ENCODE data around the gene ENPEP.
"Not testable (repeated sequence)": the region's sequence is repeated elsewhere in the genome, so short reads cannot be mapped to it uniquely, and the experiment has no call there.

Gene ENPEP

DNA sequence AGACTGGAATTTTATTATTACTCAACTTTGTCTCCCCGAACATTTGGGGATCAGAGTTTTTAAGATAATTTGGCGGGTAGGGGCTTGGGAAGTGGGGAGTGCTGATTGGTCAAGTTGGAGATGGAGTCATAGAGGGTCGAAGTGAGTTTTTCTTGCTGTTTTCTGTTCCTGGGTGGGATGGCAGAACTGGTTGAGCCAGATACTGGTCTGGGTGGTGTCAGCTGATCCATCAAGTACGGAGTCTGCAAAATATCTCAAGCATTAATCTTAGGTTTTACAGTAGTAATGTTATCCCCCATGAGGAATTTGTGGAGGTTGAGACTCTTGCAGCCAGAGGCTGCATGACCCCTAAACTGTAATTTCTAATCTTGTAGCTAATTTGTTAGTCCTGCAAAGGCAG is 10.9 kb downstream of the ENPEP start:
- not testable (repeated sequence) for H3K9me3 ChIP-seq (ENCODE audit: control insufficient read depth, low read length); H3K9ac ChIP-seq (ENCODE audit: low read length); H3K36me3 ChIP-seq (ENCODE audit: control insufficient read depth, insufficient read depth, low read length); H3K4me3 ChIP-seq (ENCODE audit: low read length); H3K4me1 ChIP-seq (ENCODE audit: control insufficient read depth, insufficient read depth, low read length); H3K27me3 ChIP-seq (ENCODE audit: control insufficient read depth, insufficient read depth, low read length)

DNA sequence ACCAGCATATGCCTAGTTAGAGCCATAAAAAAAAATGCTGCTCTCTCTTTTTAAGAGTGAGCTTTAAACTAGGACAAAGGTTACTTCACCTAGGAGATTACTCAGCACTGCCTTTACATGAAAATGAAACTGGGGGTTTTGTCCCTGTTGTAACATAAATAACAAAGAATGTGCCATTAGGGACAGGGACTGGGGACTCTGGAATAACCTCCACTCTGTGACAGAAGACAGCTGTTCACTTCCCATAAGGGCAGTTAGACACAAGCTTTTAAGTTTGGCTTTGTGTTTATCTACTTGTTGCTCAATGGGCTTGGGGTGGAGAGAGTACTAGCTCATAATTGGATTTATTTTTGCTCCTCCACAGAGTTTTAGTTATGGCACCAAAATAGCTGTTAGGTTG is 11.9 kb downstream of the ENPEP start:
- no peaks in the 10 kb centered on the region for H3K9me3 ChIP-seq (ENCODE audit: control insufficient read depth, low read length)
- no peaks in the 10 kb centered on the region for H3K36me3 ChIP-seq (ENCODE audit: control insufficient read depth, insufficient read depth, low read length)
- H3K4me1 ChIP-seq (ENCODE audit: control insufficient read depth, insufficient read depth, low read length): no peaks in the 10 kb centered on the region
- no peak overlapping the region for H3K9ac ChIP-seq (ENCODE audit: low read length)
- no peaks in the 10 kb centered on the region for H3K27me3 ChIP-seq (ENCODE audit: control insufficient read depth, insufficient read depth, low read length)
- no peak overlapping the region for H3K4me3 ChIP-seq (ENCODE audit: low read length)

DNA sequence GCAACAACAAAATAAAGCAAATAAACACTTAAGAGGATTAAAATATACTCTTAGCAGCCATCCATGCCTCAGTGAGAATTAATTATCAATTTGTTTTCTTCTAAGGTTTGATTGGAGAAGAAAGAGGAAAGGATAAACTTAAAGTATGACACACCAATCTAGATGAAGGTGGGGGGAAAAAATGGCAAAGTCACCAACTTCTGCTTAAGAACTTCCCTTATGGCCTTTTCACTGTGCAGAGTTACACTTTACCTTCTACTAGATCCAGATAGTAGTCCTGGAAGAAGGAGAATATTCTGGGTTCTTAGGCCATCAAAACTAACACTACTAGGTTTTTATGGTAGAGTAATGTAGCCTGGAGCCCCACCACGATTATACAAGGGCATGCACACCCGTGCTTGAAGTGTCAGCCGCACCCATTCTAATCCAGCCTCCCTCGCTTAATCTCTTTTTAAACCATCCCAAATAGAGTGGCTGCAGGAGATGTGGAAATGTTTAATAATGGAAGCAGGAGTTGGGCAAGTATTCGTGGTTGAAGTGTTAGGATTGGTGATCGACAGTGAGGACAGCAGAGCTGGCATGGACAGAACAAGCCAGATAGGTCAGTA is 14.1 kb downstream of the ENPEP start:
- H3K9ac ChIP-seq (ENCODE audit: low read length): no peak overlapping the region
- no peaks in the 10 kb centered on the region for H3K27me3 ChIP-seq (ENCODE audit: control insufficient read depth, insufficient read depth, low read length)
- no peaks in the 10 kb centered on the region for H3K9me3 ChIP-seq (ENCODE audit: control insufficient read depth, low read length)
- H3K4me3 ChIP-seq (ENCODE audit: low read length): no peak overlapping the region
- no peaks in the 10 kb centered on the region for H3K36me3 ChIP-seq (ENCODE audit: control insufficient read depth, insufficient read depth, low read length)
- H3K4me1 ChIP-seq (ENCODE audit: control insufficient read depth, insufficient read depth, low read length): no peaks in the 10 kb centered on the region

DNA sequence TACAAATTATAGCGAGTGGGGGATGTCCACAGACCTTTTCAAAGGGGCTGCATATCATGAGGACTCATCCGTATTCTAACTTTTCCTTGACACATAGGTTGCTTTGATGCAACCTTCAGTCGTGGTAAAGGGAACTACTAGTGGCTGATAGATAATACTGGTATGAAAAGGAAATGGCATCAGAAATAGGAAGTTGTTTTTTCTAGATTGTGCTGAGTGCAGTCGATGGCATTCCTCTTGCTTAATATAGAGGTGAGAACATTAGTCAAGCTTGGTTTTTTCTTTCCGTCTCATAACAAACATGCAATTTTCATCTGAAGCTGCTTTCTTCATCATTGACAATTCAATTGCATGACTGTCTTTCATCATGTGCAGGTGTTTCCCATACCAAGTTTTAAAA is 16.6 kb downstream of the ENPEP start:
- Histone ChIP-seq H3K4me1 (ENCODE audit: control insufficient read depth, insufficient read depth, low read length) (no peaks in the 10 kb centered on the region), H3K9me3 (ENCODE audit: control insufficient read depth, low read length) (no peaks in the 10 kb centered on the region), H3K9ac (ENCODE audit: low read length) (no peak overlapping the region), H3K36me3 (ENCODE audit: control insufficient read depth, insufficient read depth, low read length) (no peaks in the 10 kb centered on the region), H3K27me3 (ENCODE audit: control insufficient read depth, insufficient read depth, low read length) (no peaks in the 10 kb centered on the region), H3K4me3 (ENCODE audit: low read length) (no peak overlapping the region)

DNA sequence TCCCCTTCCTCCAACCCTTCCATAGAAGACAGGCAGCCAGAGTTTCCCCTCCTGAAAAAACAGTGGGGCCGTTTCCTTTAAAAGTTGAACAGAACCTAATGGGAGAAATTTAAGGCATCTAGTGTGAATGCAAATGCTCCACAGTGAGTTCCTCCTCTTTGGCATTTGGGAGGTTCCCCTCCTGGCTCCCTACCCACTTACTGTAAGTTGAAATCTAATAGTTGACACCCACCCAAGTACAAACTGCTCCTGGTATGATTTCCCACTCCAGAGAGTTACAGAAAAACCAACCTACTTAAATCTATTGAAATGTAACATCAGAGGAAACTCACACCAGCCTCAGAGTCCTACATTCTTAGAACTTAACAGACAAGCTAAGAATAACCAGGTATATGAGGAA is 17.6 kb downstream of the ENPEP start:
- H3K4me1 ChIP-seq (ENCODE audit: control insufficient read depth, insufficient read depth, low read length): no peaks in the 10 kb centered on the region
- no peaks in the 10 kb centered on the region for H3K36me3 ChIP-seq (ENCODE audit: control insufficient read depth, insufficient read depth, low read length)
- no peaks in the 10 kb centered on the region for H3K27me3 ChIP-seq (ENCODE audit: control insufficient read depth, insufficient read depth, low read length)
- H3K4me3 ChIP-seq (ENCODE audit: low read length): no peak overlapping the region
- no peaks in the 10 kb centered on the region for H3K9me3 ChIP-seq (ENCODE audit: control insufficient read depth, low read length)
- H3K9ac ChIP-seq (ENCODE audit: low read length): no peak overlapping the region

DNA sequence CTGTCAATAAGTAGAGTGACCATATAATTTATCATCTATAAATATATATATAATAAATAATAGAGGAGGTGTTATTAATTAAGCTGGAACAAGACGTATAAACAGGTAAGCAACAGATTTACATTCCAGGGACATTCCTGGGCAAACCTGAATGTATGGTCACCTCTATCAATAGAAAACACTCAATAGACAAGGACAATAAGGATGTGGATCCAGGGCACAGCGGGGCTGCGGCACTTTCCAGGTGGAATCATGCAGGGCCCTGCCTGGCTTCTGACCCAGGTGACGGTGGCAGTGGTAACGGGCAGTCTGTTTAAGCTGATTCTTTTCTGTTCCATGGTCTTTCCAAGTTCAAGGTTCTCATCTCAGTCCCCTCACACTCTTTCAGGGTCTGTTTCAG is 22.5 kb downstream of the ENPEP start:
- Histone ChIP-seq H3K4me1 (ENCODE audit: control insufficient read depth, insufficient read depth, low read length) (no peaks in the 10 kb centered on the region), H3K9me3 (ENCODE audit: control insufficient read depth, low read length) (no peaks in the 10 kb centered on the region), H3K9ac (ENCODE audit: low read length) (no peak overlapping the region), H3K36me3 (ENCODE audit: control insufficient read depth, insufficient read depth, low read length) (no peaks in the 10 kb centered on the region), H3K4me3 (ENCODE audit: low read length) (no peak overlapping the region), H3K27me3 (ENCODE audit: control insufficient read depth, insufficient read depth, low read length) (no peaks in the 10 kb centered on the region)

DNA sequence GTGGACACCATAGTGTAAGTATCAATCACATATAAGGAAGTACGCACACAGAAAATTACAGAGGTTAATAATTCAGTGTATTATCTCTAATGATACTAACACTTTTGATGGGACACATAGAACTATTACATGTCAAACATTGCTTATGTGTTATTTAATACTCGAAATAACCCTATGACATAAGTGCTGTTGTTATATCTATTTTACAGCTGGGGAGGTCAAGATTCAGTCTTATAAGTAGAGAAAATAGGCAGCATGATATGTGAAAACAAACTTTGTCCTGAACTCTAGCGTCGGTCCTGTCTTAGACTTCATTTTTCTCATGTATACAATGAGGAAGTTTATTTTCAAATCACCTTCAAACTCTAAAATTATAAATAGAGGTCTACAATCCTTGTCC is 23.2 kb downstream of the ENPEP start:
- Histone ChIP-seq H3K9me3 (ENCODE audit: control insufficient read depth, low read length) (no peaks in the 10 kb centered on the region), H3K27me3 (ENCODE audit: control insufficient read depth, insufficient read depth, low read length) (peaks cover 6% of the 10 kb centered on the region), H3K4me1 (ENCODE audit: control insufficient read depth, insufficient read depth, low read length) (no peaks in the 10 kb centered on the region), H3K9ac (ENCODE audit: low read length) (no peak overlapping the region), H3K36me3 (ENCODE audit: control insufficient read depth, insufficient read depth, low read length) (no peaks in the 10 kb centered on the region), H3K4me3 (ENCODE audit: low read length) (no peak overlapping the region)

DNA sequence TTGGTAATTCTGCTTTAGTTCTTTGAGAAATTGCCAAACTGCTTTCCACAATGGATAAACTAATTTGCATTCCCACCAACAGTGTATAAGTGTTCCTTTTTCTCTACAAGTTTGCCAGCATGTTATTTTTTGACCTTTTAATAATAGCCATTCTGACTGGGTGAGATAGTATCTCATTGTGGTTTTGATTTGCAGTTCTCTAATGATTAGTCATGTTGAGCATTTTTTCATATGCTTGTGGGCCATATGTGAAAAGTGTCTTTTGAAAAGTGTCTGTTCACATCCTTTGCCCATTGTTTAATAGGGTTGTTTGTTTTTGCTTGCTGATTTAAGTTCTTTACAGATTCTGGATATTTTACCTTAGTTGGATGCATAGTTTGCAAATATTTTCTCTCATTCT is 25.9 kb downstream of the ENPEP start:
- no peak overlapping the region for H3K4me3 ChIP-seq (ENCODE audit: low read length)
- H3K36me3 ChIP-seq (ENCODE audit: control insufficient read depth, insufficient read depth, low read length): no peaks in the 10 kb centered on the region
- H3K27me3 ChIP-seq (ENCODE audit: control insufficient read depth, insufficient read depth, low read length): peaks cover 7% of the 10 kb centered on the region

DNA sequence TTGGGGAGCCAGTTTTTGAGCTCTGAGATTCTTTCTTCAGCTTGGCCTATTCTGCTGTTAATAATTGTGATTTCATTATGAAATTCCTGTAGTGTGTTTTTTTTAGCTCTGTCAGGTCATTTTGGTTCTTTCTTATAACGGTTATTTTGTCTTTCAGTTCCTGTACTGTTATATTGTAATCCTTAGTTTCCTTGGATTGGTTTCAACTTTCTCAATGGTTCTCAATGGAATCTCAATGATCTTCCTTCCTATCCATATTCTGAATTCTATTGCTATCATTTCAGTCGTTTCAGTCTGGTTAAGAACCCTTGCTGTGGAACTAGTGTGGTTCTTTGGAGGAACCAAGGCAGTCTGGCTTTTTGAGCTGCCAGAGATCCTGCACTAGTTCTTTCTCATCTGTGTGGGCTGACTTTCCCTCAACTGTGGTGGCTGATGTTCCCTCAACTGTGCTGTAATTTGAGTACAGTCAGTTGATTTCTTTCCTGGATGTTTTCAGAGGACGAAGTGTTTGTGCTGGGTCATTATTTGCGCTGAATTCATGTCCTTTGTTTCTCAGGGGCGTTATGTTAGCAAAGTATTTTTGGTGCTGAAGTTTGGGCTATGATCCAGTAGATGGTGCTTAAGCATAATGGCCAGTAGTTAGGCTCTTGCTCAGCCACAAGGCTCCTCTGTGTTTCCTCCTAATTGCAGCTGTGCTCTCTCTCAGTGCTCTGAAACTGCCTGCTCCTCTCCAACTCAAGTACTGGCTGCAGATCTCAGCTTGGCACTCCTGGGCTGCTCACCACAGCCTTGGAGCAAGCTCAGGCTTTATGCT is 27.5 kb downstream of the ENPEP start:
- peaks cover 7% of the 10 kb centered on the region for H3K27me3 ChIP-seq (ENCODE audit: control insufficient read depth, insufficient read depth, low read length)
- no peaks in the 10 kb centered on the region for H3K4me1 ChIP-seq (ENCODE audit: control insufficient read depth, insufficient read depth, low read length)
- H3K9me3 ChIP-seq (ENCODE audit: control insufficient read depth, low read length): no peaks in the 10 kb centered on the region
- no peak overlapping the region for H3K4me3 ChIP-seq (ENCODE audit: low read length)
- no peaks in the 10 kb centered on the region for H3K36me3 ChIP-seq (ENCODE audit: control insufficient read depth, insufficient read depth, low read length)
- H3K9ac ChIP-seq (ENCODE audit: low read length): no peak overlapping the region

More for the DNA sequence above, 25.9 kb downstream of the ENPEP start:
- no peaks in the 10 kb centered on the region for H3K9me3 ChIP-seq (ENCODE audit: control insufficient read depth, low read length)
- no peaks in the 10 kb centered on the region for H3K4me1 ChIP-seq (ENCODE audit: control insufficient read depth, insufficient read depth, low read length)
- H3K9ac ChIP-seq (ENCODE audit: low read length): no peak overlapping the region

DNA sequence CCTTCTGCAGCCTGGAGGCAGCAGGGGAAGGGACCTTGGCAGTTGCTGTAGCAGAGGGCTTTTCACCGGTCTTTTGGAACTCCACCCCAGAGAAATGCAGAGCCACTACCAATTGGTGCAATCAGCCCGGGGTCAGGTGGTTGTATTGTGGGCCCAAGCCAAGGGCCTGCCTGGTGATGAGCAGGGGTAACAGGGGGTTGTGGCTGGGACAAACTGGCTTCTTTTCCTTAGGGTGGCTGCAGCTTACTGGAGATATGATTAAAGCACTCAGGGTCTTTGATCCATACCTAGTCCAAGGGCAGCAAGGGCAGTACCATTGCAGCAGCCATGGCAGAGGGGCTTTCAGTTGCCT is 28.1 kb downstream of the ENPEP start:
- H3K9ac ChIP-seq (ENCODE audit: low read length): no peak overlapping the region

DNA sequence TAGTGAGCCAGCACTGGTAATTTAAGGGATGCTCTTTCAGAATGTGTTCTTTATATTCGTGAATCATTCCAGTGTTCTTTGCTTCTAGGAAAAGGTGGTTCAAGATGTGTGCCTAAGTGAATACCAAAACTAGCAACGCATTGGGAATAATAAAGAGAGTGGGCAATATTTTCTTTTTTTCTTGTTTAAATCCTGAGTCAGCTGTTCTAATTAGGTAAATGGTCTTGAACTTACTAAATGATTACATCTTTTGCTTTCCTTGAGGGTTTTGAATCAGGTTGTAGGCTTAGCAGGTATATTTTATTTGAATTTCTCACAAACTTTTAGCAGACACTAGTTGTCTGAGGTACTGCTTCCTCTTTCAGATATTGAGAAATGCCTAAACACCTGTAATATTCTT is 29.5 kb downstream of the ENPEP start:
- H3K36me3 ChIP-seq (ENCODE audit: control insufficient read depth, insufficient read depth, low read length): no peaks in the 10 kb centered on the region
- peaks cover 7% of the 10 kb centered on the region for H3K27me3 ChIP-seq (ENCODE audit: control insufficient read depth, insufficient read depth, low read length)
- no peak overlapping the region for H3K9ac ChIP-seq (ENCODE audit: low read length)
- no peaks in the 10 kb centered on the region for H3K9me3 ChIP-seq (ENCODE audit: control insufficient read depth, low read length)
- H3K4me3 ChIP-seq (ENCODE audit: low read length): no peak overlapping the region
- H3K4me1 ChIP-seq (ENCODE audit: control insufficient read depth, insufficient read depth, low read length): no peaks in the 10 kb centered on the region

More for the DNA sequence above, 28.1 kb downstream of the ENPEP start:
- Histone ChIP-seq H3K9me3 (ENCODE audit: control insufficient read depth, low read length) (no peaks in the 10 kb centered on the region), H3K27me3 (ENCODE audit: control insufficient read depth, insufficient read depth, low read length) (peaks cover 7% of the 10 kb centered on the region), H3K36me3 (ENCODE audit: control insufficient read depth, insufficient read depth, low read length) (no peaks in the 10 kb centered on the region), H3K4me1 (ENCODE audit: control insufficient read depth, insufficient read depth, low read length) (no peaks in the 10 kb centered on the region), H3K4me3 (ENCODE audit: low read length) (no peak overlapping the region)

DNA sequence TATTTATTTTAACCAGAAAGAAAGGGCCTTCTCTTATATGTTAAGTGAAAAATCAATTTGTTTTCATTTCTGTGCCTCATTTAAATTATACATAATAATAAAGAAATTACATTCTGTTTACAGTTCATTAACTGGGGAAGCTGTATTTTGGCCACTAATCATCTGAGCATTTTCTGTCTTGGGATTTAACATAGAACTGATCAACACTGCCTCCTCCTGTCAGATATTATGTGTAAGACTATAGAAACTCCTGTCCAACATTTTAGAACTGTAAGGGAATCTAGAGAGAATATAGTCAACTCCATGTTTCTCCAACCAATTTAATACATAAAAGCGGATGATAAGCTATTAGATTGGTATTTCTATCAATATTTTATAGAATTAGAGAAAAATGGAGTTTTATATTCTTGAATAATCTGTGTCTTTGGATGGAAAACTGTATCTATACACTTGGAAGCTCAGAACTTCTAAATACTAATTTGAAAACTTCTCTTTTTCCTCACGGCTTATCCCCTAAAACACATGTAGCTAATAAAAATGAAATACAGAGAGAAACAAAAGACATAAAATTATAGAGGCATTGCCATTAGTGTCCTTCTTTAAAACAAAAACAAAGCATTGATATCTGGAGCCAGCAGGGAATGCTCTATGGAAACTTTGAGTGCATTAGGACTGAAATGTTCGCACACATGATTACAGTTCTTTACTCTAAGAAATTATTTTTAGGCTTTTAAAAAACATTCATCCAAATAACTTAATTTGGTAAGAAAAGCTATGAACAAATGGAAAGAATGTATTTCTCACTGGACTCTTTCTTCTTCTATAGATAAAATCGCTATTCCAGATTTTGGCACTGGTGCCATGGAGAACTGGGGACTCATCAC is 33.1 kb downstream of the ENPEP start:
- Histone ChIP-seq H3K9ac (ENCODE audit: low read length) (no peak overlapping the region), H3K9me3 (ENCODE audit: control insufficient read depth, low read length) (no peaks in the 10 kb centered on the region), H3K36me3 (ENCODE audit: control insufficient read depth, insufficient read depth, low read length) (no peaks in the 10 kb centered on the region), H3K4me3 (ENCODE audit: low read length) (no peak overlapping the region), H3K27me3 (ENCODE audit: control insufficient read depth, insufficient read depth, low read length) (peaks cover 1% of the 10 kb centered on the region), H3K4me1 (ENCODE audit: control insufficient read depth, insufficient read depth, low read length) (no peaks in the 10 kb centered on the region)

Measured in mucosa of stomach (tissue), 1 donor.